WTC11 (cell line): ENCODE results near the gene CPNE5. TPM values are rescaled to one million over a fixed set of nuclear protein-coding genes. Genes with fewer than 3 reads are reported as not detected.

Experiments
- ATAC-seq: fragments of 200-7000 bp; cut with Tn5 transposase; 2 replicates; pipeline ENCODE4 v1.10.0; 2021; ENCODE audit warnings: mild to moderate bottlenecking, moderate library complexity
- CTCF ChIA-PET: fragments of 300-600 bp; sonication (Branson Sonifier 250); formaldehyde crosslinking; loops from one replicate; lab custom pipeline; 2021; ENCODE audit warnings: antibody characterized with exemption; lab: Charles Lee
- POLR2A ChIA-PET: fragments of 350-600 bp; sonication (Branson Sonifier 250); formaldehyde crosslinking; loops from one replicate; lab custom pipeline; 2021; ENCODE audit warnings: antibody characterized with exemption; lab: Charles Lee
- DNase-seq: peaks from one replicate; pipeline ENCODE4 v3.0.0; 2021; ENCODE audit warnings: low spot score
- H3K27ac Mint-ChIP-seq: 2 replicates; pipeline ENCODE4 v1.8.0; 2021; ENCODE audit warnings: mixed read lengths
- H3K27me3 Mint-ChIP-seq: 2 replicates; pipeline ENCODE4 v1.8.0; 2021; ENCODE audit warnings: low read depth, mild to moderate bottlenecking, moderate library complexity, mixed read lengths
- H3K36me3 Mint-ChIP-seq: 2 replicates; pipeline ENCODE4 v1.8.0; 2021; ENCODE audit warnings: mixed read lengths
- H3K4me1 Mint-ChIP-seq: 2 replicates; pipeline ENCODE4 v1.8.0; 2022; ENCODE audit warnings: mixed read lengths
- H3K4me3 Mint-ChIP-seq: 2 replicates; pipeline ENCODE4 v1.8.0; 2021; ENCODE audit warnings: mild to moderate bottlenecking, moderate library complexity, mixed read lengths
- H3K9me3 Mint-ChIP-seq: 2 replicates; pipeline ENCODE4 v1.8.0; 2021; ENCODE audit warnings: mixed read lengths
- ATF2 ChIP-seq: sonication (generic); formaldehyde crosslinking; IDR thresholded peaks from 2 replicates; pipeline ENCODE4 v1.8.1; 2022; ENCODE audit warnings: low read depth, missing genetic modification reagents, borderline replicate concordance
- ATF3 ChIP-seq: sonication (generic); formaldehyde crosslinking; conservative IDR thresholded peaks from 2 replicates; pipeline ENCODE4 v1.8.1; 2022; ENCODE audit warnings: mild to moderate bottlenecking, missing genetic modification reagents
- ELF4 ChIP-seq: sonication (generic); formaldehyde crosslinking; IDR thresholded peaks from 2 replicates; pipeline ENCODE4 v1.8.1; 2022; ENCODE audit warnings: low read depth, mild to moderate bottlenecking, moderate library complexity, missing genetic modification reagents
- ESRRA ChIP-seq: sonication (generic); formaldehyde crosslinking; IDR thresholded peaks from 2 replicates; pipeline ENCODE4 v1.8.1; 2022; ENCODE audit warnings: mild to moderate bottlenecking, missing genetic modification reagents, borderline replicate concordance
- FOXP1 ChIP-seq: sonication (generic); formaldehyde crosslinking; IDR thresholded peaks from 2 replicates; pipeline ENCODE4 v1.8.0; 2022; ENCODE audit warnings: missing genetic modification reagents, mild to moderate bottlenecking, moderate library complexity, borderline replicate concordance
- HMGXB4 ChIP-seq: sonication (generic); formaldehyde crosslinking; IDR thresholded peaks from 2 replicates; pipeline ENCODE4 v1.8.1; 2023; ENCODE audit warnings: mild to moderate bottlenecking, moderate library complexity, missing genetic modification reagents
- IRF2 ChIP-seq: sonication (generic); formaldehyde crosslinking; IDR thresholded peaks from 2 replicates; pipeline ENCODE4 v1.8.0; 2022; ENCODE audit warnings: low read depth, missing genetic modification reagents, borderline replicate concordance
- JUN ChIP-seq: sonication (generic); formaldehyde crosslinking; IDR thresholded peaks from 2 replicates; pipeline ENCODE4 v1.8.0; 2023; ENCODE audit warnings: mild to moderate bottlenecking, missing genetic modification reagents
- NR1H2 ChIP-seq: sonication (generic); formaldehyde crosslinking; IDR thresholded peaks from 2 replicates; pipeline ENCODE4 v1.9.0; 2021; ENCODE audit warnings: mild to moderate bottlenecking, moderate library complexity, missing genetic modification reagents
- PRDM15 ChIP-seq: sonication (generic); formaldehyde crosslinking; IDR thresholded peaks from 2 replicates; pipeline ENCODE4 v1.8.0; 2022; ENCODE audit warnings: missing genetic modification reagents
- STAT6 ChIP-seq: sonication (generic); formaldehyde crosslinking; conservative IDR thresholded peaks from 2 replicates; pipeline ENCODE4 v1.8.1; 2023; ENCODE audit warnings: mild to moderate bottlenecking, low read depth, missing genetic modification reagents, moderate library complexity
- TCF7 ChIP-seq: sonication (generic); formaldehyde crosslinking; IDR thresholded peaks from 2 replicates; pipeline ENCODE4 v1.8.0; 2022; ENCODE audit warnings: mild to moderate bottlenecking, low read depth, missing genetic modification reagents, moderate library complexity
- ZBTB21 ChIP-seq: sonication (generic); formaldehyde crosslinking; IDR thresholded peaks from 2 replicates; pipeline ENCODE4 v1.8.1; 2023; ENCODE audit warnings: mild to moderate bottlenecking, missing genetic modification reagents, borderline replicate concordance
- ZNF138 ChIP-seq: sonication (generic); formaldehyde crosslinking; conservative IDR thresholded peaks from 2 replicates; pipeline ENCODE4 v1.8.1; 2022; ENCODE audit warnings: mild to moderate bottlenecking, moderate library complexity, missing genetic modification reagents
- ZNF281 ChIP-seq: sonication (generic); formaldehyde crosslinking; IDR thresholded peaks from 2 replicates; pipeline ENCODE4 v1.8.0; 2023; ENCODE audit warnings: mild to moderate bottlenecking, missing genetic modification reagents
- total RNA-seq: library from RNA; stranded (reverse); gene quantifications from 3 replicates; pipeline ENCODE4 v1.2.3, GENCODE V29; 2021

Gene CPNE5
- total RNA-seq, 1 experiment from 2014 or later, result 0.44 TPM

- Mint-ChIP-seq H3K27ac (no peak overlapping the region), H3K36me3 (no peaks in the 10 kb centered on the region), H3K4me3 (no peak overlapping the region), H3K4me1 (no peaks in the 10 kb centered on the region), H3K9me3 (no peaks in the 10 kb centered on the region), H3K27me3 (no peaks in the 10 kb centered on the region)
- ChIA-PET POLR2A (no interaction called here), CTCF (interaction anchor here (0.6 kb wide), 1 partner anchor 84 kb away, joined by 4 read pairs; no protein-coding TSS in a partner anchor)
- no peak for DNase-seq
- TF ChIP-seq JUN, result no peak
- TF ChIP-seq ATF2 (CRISPR knock-in tag), result no peak
- no peak for ATAC-seq
Measured at GRCh38 chr6:36698871-36699271, 140.4 kb downstream of the CPNE5 start.

GRCh38 chr6:36698196-36698595, 141.0 kb downstream of the CPNE5 start:
- no peaks in the 10 kb centered on the region for H3K9me3 Mint-ChIP-seq
- H3K4me3 Mint-ChIP-seq, result no peak overlapping the region
- CTCF ChIA-PET, result interaction anchor here (1.5 kb wide), 1 partner anchor 61 kb away, joined by 5 read pairs; no protein-coding TSS in a partner anchor
- H3K27ac Mint-ChIP-seq, result no peak overlapping the region
- TF ChIP-seq ELF4 (CRISPR knock-in tag), result no peak
- TF ChIP-seq TCF7, result no peak
- TF ChIP-seq IRF2 (CRISPR knock-in tag), result no peak
- TF ChIP-seq PRDM15 (CRISPR knock-in tag), result no peak
- TF ChIP-seq NR1H2 (CRISPR knock-in tag), result no peak
- no peak for TF ChIP-seq STAT6
- TF ChIP-seq ATF3 (CRISPR knock-in tag), result no peak
- TF ChIP-seq, all 79 proteins: peak for 0
- POLR2A ChIA-PET, result no interaction called here
- Mint-ChIP-seq H3K27me3 (no peaks in the 10 kb centered on the region), H3K36me3 (no peaks in the 10 kb centered on the region), H3K4me1 (0 out of 2 replicates have a peak, but pooled peaks cover 2% of the 10 kb centered on the region)
- DNase-seq (no peak), ATAC-seq (no peak)

GRCh38 chr6:36697481-36697903, 141.8 kb downstream of the CPNE5 start, which contains the start of gene RAB44:
Gene RAB44, plus strand, starts transcription at chr6:36697826. Its CDS starts 6,410 bp downstream, at chr6:36704236.
- Mint-ChIP-seq H3K9me3 (no peaks in the 10 kb centered on the region), H3K27me3 (no peaks in the 10 kb centered on the region), H3K27ac (no peak within 1 kb of the TSS), H3K4me1 (0 out of 2 replicates have a peak, but pooled peaks cover 2% of the 10 kb centered on the region), H3K4me3 (no peak within 1 kb of the TSS), H3K36me3 (no peaks in the 10 kb centered on the region)
- ChIA-PET POLR2A (no interaction called here), CTCF (interaction anchor here (1.0 to 1.5 kb wide), 3 partner anchors 17 to 83 kb away, joined by 3 to 5 read pairs (median 4); no protein-coding TSS in a partner anchor)
- ATAC-seq, result no peak
- DNase-seq, result no peak
- no peak for TF ChIP-seq STAT6
- no peak for TF ChIP-seq HMGXB4
- no peak for TF ChIP-seq ZNF138 (CRISPR knock-in tag)
- TF ChIP-seq FOXP1 (CRISPR knock-in tag), result no peak
- TF ChIP-seq ESRRA (CRISPR knock-in tag), result no peak
- no peak for TF ChIP-seq ZBTB21 (CRISPR knock-in tag)
- TF ChIP-seq ZNF281, result no peak
